ENCODE results near the gene UBR4. TPM values are rescaled to one million over a fixed set of nuclear protein-coding genes. Genes with fewer than 3 reads are reported as not detected.

UBR4 gene
- total and polyA plus RNA-seq, 2 of the 8 experiments (the other 6 are each of a cell fraction or from before 2014, with no cell fraction given) = 139 to 152 TPM

DNA sequence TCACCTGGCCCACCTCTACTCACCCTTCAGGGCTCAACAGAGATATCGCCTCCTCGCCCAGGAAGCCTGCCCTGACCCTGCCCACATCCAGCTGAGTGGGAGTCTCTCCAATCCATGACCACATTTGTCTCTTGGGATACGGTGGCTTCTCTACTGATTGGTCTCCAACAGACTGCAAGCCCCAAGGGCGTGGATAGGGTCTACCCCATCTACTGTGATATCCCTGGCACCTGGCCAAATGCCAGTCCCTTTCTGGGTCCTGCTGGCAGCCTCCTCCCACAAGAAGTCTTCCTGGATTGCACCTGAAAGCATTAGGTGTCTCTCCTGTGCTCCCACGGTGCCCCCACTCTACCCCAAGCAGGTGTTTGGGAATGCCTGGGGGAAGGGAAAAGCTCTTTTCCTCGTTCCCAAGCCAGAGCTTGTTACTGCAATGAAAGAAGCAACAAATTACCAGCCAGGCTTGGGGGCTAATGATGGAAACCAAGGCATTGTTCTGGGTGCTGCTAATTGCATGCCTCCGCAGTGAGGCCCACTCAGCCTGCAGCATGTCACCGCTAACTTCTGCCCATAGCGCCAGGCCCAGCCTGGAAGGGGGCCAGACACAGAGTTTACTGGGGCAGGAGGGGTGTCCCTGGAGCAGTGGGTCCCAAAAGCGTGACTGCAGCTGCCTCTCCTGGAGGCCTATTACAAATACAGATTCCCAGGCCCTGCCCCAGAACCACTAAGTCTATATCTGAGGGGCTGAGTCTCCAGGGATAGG lies 162.9 kb downstream of the UBR4 start:
- no peak for DNase-seq (ENCODE audit: low read depth in 1 of 2, low spot score in 2 of 2)
- H3K4ac ChIP-seq (replicated peaks; ENCODE audit: insufficient read length, low read depth, low read length) = no peak overlapping the region
- no peak overlapping the region for H2BK120ac ChIP-seq (replicated peaks; ENCODE audit: low read depth, low read length)
- no peak overlapping the region; the same call in 1 of the 2 replicates for H4K8ac ChIP-seq (ENCODE audit: extremely low read depth, insufficient read depth, low read length)
- no peak overlapping the region for H3K9ac ChIP-seq (replicated peaks in 1 of 4; ENCODE audit: extremely low read depth in 1 of 4, low read depth in 3 of 4, low read length in 3 of 4)
- no peak overlapping the region for H4K5ac ChIP-seq (ENCODE audit: insufficient read length, low read depth, low read length)
- H2BK15ac ChIP-seq (ENCODE audit: low read length) = no peak overlapping the region
- H3K79me1 ChIP-seq (ENCODE audit: low read depth, low read length) = peaks cover 2% of the 10 kb centered on the region; the same call in 1 of the 2 replicates
- H4K91ac ChIP-seq (replicated peaks; ENCODE audit: insufficient read length, low read length) = no peak overlapping the region
- no peak for FAIRE-seq
- no peak overlapping the region for H2BK20ac ChIP-seq (ENCODE audit: low read length)
- CTCF ChIA-PET (ENCODE audit: partially characterized antibody) = interaction anchor here (0.8 to 3.7 kb wide), 9 partner anchors 14 to 739 kb away, joined by 3 to 21 read pairs (median 3); no protein-coding TSS in a partner anchor
- H2BK12ac ChIP-seq (ENCODE audit: low read depth, low read length) = no peak overlapping the region
- no peak overlapping the region; the same call in 1 of the 2 replicates for H2BK5ac ChIP-seq (ENCODE audit: low read depth, low read length)
- H3K4me1 ChIP-seq (replicated peaks in 1 of 4; ENCODE audit: control insufficient read depth in 3 of 4, insufficient read depth in 4 of 4, low read length in 3 of 4) = peaks cover 0 to 3% (median 1%) of the 10 kb centered on the region in 4 experiments; a peak in 3 of 7 replicates
- H3K23me2 ChIP-seq (ENCODE audit: low read depth, low read length) = no peaks in the 10 kb centered on the region
- H3K36me3 ChIP-seq (ENCODE audit: control insufficient read depth in 2 of 4, insufficient read depth in 4 of 4, low read length in 3 of 4) = no peaks in the 10 kb centered on the region
- H3K56ac ChIP-seq (replicated peaks; ENCODE audit: insufficient read length, low read depth, low read length) = no peak overlapping the region
- H3K79me2 ChIP-seq (ENCODE audit: control insufficient read depth in 1 of 2, insufficient read depth in 2 of 2, low read length in 2 of 2) = no peaks in the 10 kb centered on the region
- H2AFZ ChIP-seq (ENCODE audit: low read length) = no peak overlapping the region
- H2AK5ac ChIP-seq (ENCODE audit: low read depth, low read length) = no peak overlapping the region
- no peaks in the 10 kb centered on the region for H3K27me3 ChIP-seq (replicated peaks in 1 of 4; ENCODE audit: control insufficient read depth in 3 of 4, extremely low read depth in 1 of 4, insufficient read depth in 3 of 4, low read length in 3 of 4)
- no peak overlapping the region for H3K4me2 ChIP-seq (ENCODE audit: insufficient read depth in 1 of 2, low read depth in 2 of 2, low read length in 2 of 2)
- no peaks in the 10 kb centered on the region for H3K9me3 ChIP-seq (ENCODE audit: insufficient read depth in 2 of 2, low read depth in 1 of 2, low read length in 1 of 2)
- WGBS, 2 experiments (ENCODE audit: extremely low coverage in 1 of 2, insufficient coverage in 1 of 2, insufficient read length in 1 of 2, insufficient replicate concordance in 2 of 2, low coverage in 1 of 2, low lambda C conversion rate in 2 of 2, missing lambda C conversion rate in 1 of 2) = 80% methylated on average over 10 of the region's 10 CpGs; no CpG with 5 or more reads in 1 of the 2 experiments
- H3K4me3 ChIP-seq (ENCODE audit: extremely low read depth in 1 of 4, insufficient read depth in 2 of 4, low read depth in 3 of 4, low read length in 4 of 4) = no peak overlapping the region
- H3K18ac ChIP-seq (ENCODE audit: extremely low read depth, low read length) = no peak overlapping the region
- POLR2A ChIA-PET (ENCODE audit: partially characterized antibody) = interaction anchor here (1.4 kb wide), 1 partner anchor 91 kb away, joined by 5 read pairs; the partner anchor contains the start of gene IFFO2
- H3K14ac ChIP-seq (ENCODE audit: insufficient read length) = no peak overlapping the region
- no peak overlapping the region for H3K23ac ChIP-seq (ENCODE audit: insufficient read length)
- H3K27ac ChIP-seq (ENCODE audit: low read depth, low read length) = no peak overlapping the region
- H4K20me1 ChIP-seq (replicated peaks in 1 of 2; ENCODE audit: control insufficient read depth in 1 of 2, insufficient read depth in 2 of 2, low read length in 2 of 2) = no peaks in the 10 kb centered on the region
- TF ChIP-seq GABPA (IDR thresholded peaks at IDR 0.05; ENCODE audit: borderline replicate concordance, insufficient read depth, low read length) (no peak), BACH1 (IDR thresholded peaks at IDR 0.05; ENCODE audit: low read length) (no peak), PHF8 (conservative IDR thresholded peaks at IDR 0.05; ENCODE audit: low read depth, low read length) (no peak)
- TF ChIP-seq, protein P1, sequence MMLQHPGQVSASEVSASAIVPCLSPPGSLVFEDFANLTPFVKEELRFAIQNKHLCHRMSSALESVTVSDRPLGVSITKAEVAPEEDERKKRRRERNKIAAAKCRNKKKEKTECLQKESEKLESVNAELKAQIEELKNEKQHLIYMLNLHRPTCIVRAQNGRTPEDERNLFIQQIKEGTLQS (IDR thresholded peaks at IDR 0.05; ENCODE audit: insufficient read depth, low read depth, low read length) = no peak
- TF ChIP-seq, protein P2, sequence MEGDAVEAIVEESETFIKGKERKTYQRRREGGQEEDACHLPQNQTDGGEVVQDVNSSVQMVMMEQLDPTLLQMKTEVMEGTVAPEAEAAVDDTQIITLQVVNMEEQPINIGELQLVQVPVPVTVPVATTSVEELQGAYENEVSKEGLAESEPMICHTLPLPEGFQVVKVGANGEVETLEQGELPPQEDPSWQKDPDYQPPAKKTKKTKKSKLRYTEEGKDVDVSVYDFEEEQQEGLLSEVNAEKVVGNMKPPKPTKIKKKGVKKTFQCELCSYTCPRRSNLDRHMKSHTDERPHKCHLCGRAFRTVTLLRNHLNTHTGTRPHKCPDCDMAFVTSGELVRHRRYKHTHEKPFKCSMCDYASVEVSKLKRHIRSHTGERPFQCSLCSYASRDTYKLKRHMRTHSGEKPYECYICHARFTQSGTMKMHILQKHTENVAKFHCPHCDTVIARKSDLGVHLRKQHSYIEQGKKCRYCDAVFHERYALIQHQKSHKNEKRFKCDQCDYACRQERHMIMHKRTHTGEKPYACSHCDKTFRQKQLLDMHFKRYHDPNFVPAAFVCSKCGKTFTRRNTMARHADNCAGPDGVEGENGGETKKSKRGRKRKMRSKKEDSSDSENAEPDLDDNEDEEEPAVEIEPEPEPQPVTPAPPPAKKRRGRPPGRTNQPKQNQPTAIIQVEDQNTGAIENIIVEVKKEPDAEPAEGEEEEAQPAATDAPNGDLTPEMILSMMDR (IDR thresholded peaks at IDR 0.05; ENCODE audit: control extremely low read depth in 1 of 3, insufficient read depth in 1 of 3, low read depth in 1 of 3, low read length in 3 of 3) = no peak
- TF ChIP-seq, protein P3, sequence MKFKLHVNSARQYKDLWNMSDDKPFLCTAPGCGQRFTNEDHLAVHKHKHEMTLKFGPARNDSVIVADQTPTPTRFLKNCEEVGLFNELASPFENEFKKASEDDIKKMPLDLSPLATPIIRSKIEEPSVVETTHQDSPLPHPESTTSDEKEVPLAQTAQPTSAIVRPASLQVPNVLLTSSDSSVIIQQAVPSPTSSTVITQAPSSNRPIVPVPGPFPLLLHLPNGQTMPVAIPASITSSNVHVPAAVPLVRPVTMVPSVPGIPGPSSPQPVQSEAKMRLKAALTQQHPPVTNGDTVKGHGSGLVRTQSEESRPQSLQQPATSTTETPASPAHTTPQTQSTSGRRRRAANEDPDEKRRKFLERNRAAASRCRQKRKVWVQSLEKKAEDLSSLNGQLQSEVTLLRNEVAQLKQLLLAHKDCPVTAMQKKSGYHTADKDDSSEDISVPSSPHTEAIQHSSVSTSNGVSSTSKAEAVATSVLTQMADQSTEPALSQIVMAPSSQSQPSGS (IDR thresholded peaks at IDR 0.05; ENCODE audit: low read length) = no peak
